Suprapubic skin (tissue), 4 donors: ENCODE results near the gene CDC5L.

Experiments
- CTCF ChIP-seq, 2 donors: fragments of 200-600 bp in 1 of 2; fragments of 450-650 bp in 1 of 2; sonication (generic) in 1 of 2; IDR thresholded peaks; one replicate each; pipeline ENCODE4 v1.5.1; 2016 to 2019; ENCODE audit warnings: antibody characterized with exemption in 2 of 2, mild to moderate bottlenecking in 1 of 2, moderate library complexity in 1 of 2
- POLR2A ChIP-seq, 2 donors: fragments of 450-650 bp; IDR thresholded peaks; one replicate each; pipeline ENCODE4 v1.6.1; 2017; ENCODE audit warnings: antibody characterized with exemption in 2 of 2, mild to moderate bottlenecking in 2 of 2, moderate library complexity in 2 of 2
- POLR2AphosphoS5 ChIP-seq, 3 donors: sonication (generic); formaldehyde crosslinking; IDR thresholded peaks; one replicate each; pipeline ENCODE4 v1.6.1; 2017; ENCODE audit warnings: antibody characterized with exemption in 3 of 3

- no peak for TF ChIP-seq CTCF (IDR thresholded peaks at IDR 0.05)
- TF ChIP-seq POLR2AphosphoS5 (IDR thresholded peaks at IDR 0.05): no peak
- no peak for TF ChIP-seq POLR2A (IDR thresholded peaks at IDR 0.05)
Measured at GRCh38 chr6:44470746-44471145, 83.2 kb downstream of the CDC5L start.
